Prostate gland (tissue), 2 donors: ENCODE measurements around the gene ZNF124. TPM values are rescaled to one million over a fixed set of nuclear protein-coding genes. Genes with fewer than 3 reads are reported as not detected.
"Not testable (repeated sequence)": the region's sequence is repeated elsewhere in the genome, so short reads cannot be mapped to it uniquely, and the experiment has no call there.

Experiments used
- DNase-seq: peaks from one replicate; pipeline ENCODE4 v3.0.0-alpha.2; 2019; ENCODE audit warnings: low spot score
- H3K27ac ChIP-seq, 2 donors: fragments of 200-600 bp; sonication (generic); 2 replicates each; pipeline ENCODE4 v1.5.1; 2017 to 2019
- H3K27me3 ChIP-seq: fragments of 200-600 bp; sonication (generic); replicated peaks from 2 replicates; pipeline ENCODE4 v1.5.1; 2019; ENCODE audit not compliant: insufficient read depth
- H3K36me3 ChIP-seq, 2 donors: fragments of 200-600 bp; sonication (generic); 1 replicate in 1 of 2; 2 replicates in 1 of 2; pipeline versions ENCODE4 v1.5.1 to v1.8.1; 2017 to 2019
- H3K4me1 ChIP-seq: fragments of 200-600 bp; sonication (generic); replicated peaks from 2 replicates; pipeline ENCODE4 v1.5.1; 2019
- H3K4me3 ChIP-seq, 2 donors: fragments of 200-600 bp; sonication (generic); 2 replicates each; pipeline ENCODE4 v1.5.1; 2017 to 2019
- H3K9me3 ChIP-seq: fragments of 200-600 bp; sonication (generic); 2 replicates; pipeline ENCODE4 v1.5.1; 2017
- POLR2A ChIP-seq: fragments of 450-650 bp; IDR thresholded peaks from one replicate; pipeline ENCODE4 v1.6.1; 2016; ENCODE audit warnings: antibody characterized with exemption, mild to moderate bottlenecking
- POLR2AphosphoS5 ChIP-seq: sonication (generic); formaldehyde crosslinking; IDR thresholded peaks from one replicate; pipeline ENCODE4 v1.6.1; 2017; ENCODE audit warnings: antibody characterized with exemption
- WGBS: methylation state at CpG from one replicate; pipeline ENCODE4 v1.1.5; 2018; 5-methylcytosine and 5-hydroxymethylcytosine counted together
- intact Hi-C: fragments of 100-400 bp; cut with DNase I; formaldehyde crosslinking; loops from one replicate; pipeline ENCODE4 v1.14.2; 2022
- total RNA-seq, 2 donors: library from RNA; depleted of rRNA; stranded (reverse); fragments of >200 nt; gene quantifications; one replicate each; pipeline ENCODE4 v1.1.0, GENCODE V29; 2016
- TF ChIP-seq, protein P1 (sequence below), 4 experiments: fragments of 200-600 bp in 2 of 4; fragments of 450-650 bp in 2 of 4; sonication (generic) in 2 of 4; IDR thresholded peaks; 1 replicate in 3 of 4; 2 replicates in 1 of 4; pipeline ENCODE4 v1.5.1; 2016 to 2019; ENCODE audit warnings: antibody characterized with exemption in 4 of 4, mild to moderate bottlenecking in 2 of 4, moderate library complexity in 2 of 4

ZNF124 gene
- total RNA-seq, 2 donors from 2014 or later = 19.1 to 44.6 TPM

DNA sequence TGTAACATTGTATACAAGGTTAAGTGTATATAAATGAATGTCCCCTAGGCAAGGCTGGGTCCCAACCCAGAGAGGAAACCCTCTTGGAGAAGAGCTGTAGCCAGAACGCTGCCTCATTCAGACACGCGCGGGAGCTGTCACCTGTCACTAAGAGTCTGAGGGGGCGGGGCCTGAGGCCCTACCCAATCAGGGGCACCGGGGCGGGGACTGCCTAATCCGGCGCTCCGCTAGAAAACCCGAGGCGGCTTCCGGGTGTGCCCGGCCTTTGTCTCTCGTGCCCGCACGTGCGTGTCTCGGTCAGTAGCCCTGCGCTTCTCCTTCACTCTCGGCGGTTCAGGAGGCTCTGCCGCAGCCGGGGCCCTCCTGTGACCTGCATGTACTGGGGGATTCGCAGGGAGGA, 45.7 kb downstream of the ZNF124 start:
- DNase-seq, H3K4me1 ChIP-seq, H3K27ac ChIP-seq, H3K36me3 ChIP-seq, H3K4me3 ChIP-seq, intact Hi-C loops, H3K9me3 ChIP-seq, H3K27me3 ChIP-seq: not testable (repeated sequence)
- WGBS = no CpG with 5 or more reads among the region's 25 CpGs

DNA sequence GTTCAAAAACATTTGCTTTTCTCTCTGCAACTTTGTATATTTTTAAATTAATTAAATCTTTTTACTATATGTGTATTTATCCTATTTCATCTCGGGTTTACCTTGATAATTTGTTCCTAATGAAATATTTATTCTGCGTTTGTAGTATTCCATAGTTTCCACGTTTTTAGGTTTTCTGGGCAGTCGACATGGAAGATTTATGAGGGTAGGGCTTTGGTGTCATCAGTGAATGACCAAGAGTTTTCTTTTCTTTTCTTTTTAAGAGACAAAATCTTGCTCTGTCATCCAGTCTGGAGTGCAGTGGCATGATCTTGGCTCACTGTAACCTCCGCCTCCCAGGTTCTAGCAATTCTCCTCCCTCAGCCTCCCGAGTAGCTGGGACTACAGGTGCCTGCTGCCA, 50.4 kb downstream of the ZNF124 start:
- 67% methylated on average over 6 of the region's 6 CpGs for WGBS
- TF ChIP-seq, protein P1, sequence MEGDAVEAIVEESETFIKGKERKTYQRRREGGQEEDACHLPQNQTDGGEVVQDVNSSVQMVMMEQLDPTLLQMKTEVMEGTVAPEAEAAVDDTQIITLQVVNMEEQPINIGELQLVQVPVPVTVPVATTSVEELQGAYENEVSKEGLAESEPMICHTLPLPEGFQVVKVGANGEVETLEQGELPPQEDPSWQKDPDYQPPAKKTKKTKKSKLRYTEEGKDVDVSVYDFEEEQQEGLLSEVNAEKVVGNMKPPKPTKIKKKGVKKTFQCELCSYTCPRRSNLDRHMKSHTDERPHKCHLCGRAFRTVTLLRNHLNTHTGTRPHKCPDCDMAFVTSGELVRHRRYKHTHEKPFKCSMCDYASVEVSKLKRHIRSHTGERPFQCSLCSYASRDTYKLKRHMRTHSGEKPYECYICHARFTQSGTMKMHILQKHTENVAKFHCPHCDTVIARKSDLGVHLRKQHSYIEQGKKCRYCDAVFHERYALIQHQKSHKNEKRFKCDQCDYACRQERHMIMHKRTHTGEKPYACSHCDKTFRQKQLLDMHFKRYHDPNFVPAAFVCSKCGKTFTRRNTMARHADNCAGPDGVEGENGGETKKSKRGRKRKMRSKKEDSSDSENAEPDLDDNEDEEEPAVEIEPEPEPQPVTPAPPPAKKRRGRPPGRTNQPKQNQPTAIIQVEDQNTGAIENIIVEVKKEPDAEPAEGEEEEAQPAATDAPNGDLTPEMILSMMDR (IDR thresholded peaks at IDR 0.05) = no peak
- TF ChIP-seq POLR2AphosphoS5 (no peak), POLR2A (no peak)
- Histone ChIP-seq H3K27me3 (no peaks in the 10 kb centered on the region), H3K4me3 (no peak overlapping the region), H3K4me1 (no peaks in the 10 kb centered on the region), H3K9me3 (no peaks in the 10 kb centered on the region), H3K27ac (no peak overlapping the region), H3K36me3 (no peaks in the 10 kb centered on the region)
- no peak for DNase-seq
- intact Hi-C loops = no loop called here

DNA sequence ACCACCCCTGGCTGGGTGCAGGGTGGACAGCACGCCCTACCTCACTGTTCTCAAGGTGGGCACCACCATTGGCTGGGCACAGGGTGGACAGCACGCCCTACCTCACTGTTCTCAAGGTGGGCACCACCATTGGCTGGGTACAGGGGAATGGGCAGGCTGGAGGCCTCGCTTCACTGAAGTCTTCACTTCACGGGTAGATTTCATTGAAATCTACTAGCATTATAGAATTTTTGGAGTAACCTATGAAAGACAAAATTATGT, 51.5 kb downstream of the ZNF124 start:
- H3K4me3 ChIP-seq, H3K4me1 ChIP-seq, H3K27me3 ChIP-seq, H3K36me3 ChIP-seq, DNase-seq, H3K27ac ChIP-seq, intact Hi-C loops, H3K9me3 ChIP-seq: not testable (repeated sequence)
- 85% methylated on average over 4 of the region's 4 CpGs for WGBS

DNA sequence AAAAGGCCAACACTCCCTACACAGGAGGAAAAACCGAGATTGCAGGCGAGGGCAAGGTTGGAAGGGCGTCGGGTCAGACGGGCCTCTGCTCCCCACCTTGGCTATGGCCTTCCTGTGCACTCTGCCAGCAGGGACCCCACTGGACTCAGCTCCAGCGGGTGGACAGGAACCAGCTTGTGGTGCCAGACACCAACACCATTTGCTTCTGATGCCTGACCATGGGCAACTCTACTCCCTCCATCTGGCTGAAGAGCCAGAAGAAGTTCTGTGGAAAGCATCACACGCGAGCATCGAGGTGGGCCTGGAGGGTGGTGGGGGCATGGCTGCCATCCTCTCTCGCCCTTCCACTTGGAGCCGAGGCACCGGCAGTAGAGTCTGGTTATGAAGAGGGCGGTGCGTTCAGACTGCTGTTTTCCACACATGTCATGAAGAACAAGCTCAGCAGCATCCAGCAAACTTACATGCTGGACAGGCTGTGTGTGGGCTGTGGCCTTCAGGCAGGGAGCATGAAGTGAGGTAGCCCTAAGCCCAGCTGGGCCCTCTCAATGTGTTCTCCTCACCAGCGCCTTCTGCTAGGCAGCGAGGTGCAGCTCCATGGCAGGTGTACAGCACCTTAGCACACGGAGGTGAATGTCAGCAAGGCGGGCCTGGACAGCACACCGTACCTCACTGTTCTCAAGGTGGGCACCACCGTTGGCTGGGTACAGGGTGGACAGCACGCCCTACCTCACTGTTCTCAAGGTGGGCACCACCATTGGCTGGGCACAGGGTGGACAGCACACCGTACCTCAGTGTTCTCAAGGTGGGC, 52.0 kb downstream of the ZNF124 start:
- Histone ChIP-seq H3K27ac (no peak overlapping the region), H3K9me3 (no peaks in the 10 kb centered on the region), H3K27me3 (no peaks in the 10 kb centered on the region), H3K36me3 (no peaks in the 10 kb centered on the region), H3K4me1 (no peaks in the 10 kb centered on the region), H3K4me3 (no peak overlapping the region)
- no peak for DNase-seq
- TF ChIP-seq, protein P1 (IDR thresholded peaks at IDR 0.05) = no peak
- TF ChIP-seq POLR2A (no peak), POLR2AphosphoS5 (no peak)
- WGBS = 93% methylated on average over 22 of the region's 22 CpGs
- intact Hi-C loops = no loop called here

DNA sequence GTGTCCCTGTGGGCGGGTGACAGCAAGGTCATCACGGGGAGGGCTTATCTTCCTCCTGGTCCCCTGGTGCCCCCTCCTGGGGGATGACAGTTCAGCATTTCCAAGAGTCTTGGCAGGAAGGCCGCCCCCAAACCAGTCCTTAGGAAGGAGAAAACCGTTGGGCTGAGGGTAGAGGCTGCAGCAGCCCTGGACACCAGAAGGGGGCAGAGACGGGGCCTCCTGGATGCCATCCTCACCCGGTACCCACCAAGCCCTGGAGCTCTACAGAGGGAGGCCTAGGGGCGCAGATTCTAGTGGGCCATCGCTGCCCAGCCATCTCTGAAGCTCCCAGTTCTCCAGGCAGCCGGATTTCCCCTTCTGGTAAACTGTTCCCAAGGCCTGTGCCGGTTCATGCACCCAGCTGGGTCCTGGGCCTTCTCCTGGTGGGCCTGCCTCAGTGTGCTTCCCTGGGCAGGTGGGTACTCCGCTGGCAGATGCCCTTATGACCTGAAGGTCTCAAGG, 52.8 kb downstream of the ZNF124 start:
- Histone ChIP-seq H3K9me3 (no peaks in the 10 kb centered on the region), H3K4me3 (no peak overlapping the region), H3K27ac (no peak overlapping the region), H3K4me1 (no peaks in the 10 kb centered on the region), H3K27me3 (no peaks in the 10 kb centered on the region), H3K36me3 (no peaks in the 10 kb centered on the region)
- TF ChIP-seq POLR2A (no peak), POLR2AphosphoS5 (no peak)
- TF ChIP-seq, protein P1 (IDR thresholded peaks at IDR 0.05) = no peak
- 66% methylated on average over 10 of the region's 11 CpGs for WGBS
- DNase-seq = no peak
- intact Hi-C loops = no loop called here

DNA sequence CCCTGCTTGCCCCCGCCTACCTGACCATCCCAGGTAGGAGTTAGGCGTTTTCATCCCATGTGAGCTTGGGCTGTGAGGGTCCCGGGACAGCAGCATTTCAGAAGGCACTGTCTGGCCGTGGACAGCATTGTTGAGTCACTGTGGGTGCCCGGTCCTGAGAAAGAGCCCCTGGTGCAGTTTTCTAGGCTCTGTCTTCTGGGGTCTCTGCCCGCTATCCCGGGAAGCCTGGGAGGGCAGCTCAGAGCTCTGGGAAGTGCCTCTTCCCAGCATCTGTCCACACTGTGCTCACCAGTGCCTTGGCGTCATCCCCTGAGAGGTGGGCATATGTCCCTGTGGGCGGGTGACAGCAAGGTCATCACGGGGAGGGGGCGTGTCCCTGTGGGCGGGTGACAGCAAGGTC, 56.3 kb downstream of the ZNF124 start:
- Histone ChIP-seq H3K4me3 (no peak overlapping the region), H3K9me3 (no peaks in the 10 kb centered on the region), H3K36me3 (no peaks in the 10 kb centered on the region), H3K27ac (no peak overlapping the region), H3K4me1 (no peaks in the 10 kb centered on the region), H3K27me3 (no peaks in the 10 kb centered on the region)
- DNase-seq = no peak
- no peak for TF ChIP-seq POLR2AphosphoS5
- TF ChIP-seq, protein P1 (IDR thresholded peaks at IDR 0.05) = no peak
- intact Hi-C loops = no loop called here
- 94% methylated on average over 10 of the region's 12 CpGs for WGBS
